ENCODE measurements around the gene ABCD3. TPM values are rescaled to one million over a fixed set of nuclear protein-coding genes. Genes with fewer than 3 reads are reported as not detected.

ABCD3 gene
- polyA plus RNA-seq, 1 donor from 2014 or later, result 46.4 TPM

- H4K20me1 ChIP-seq (ENCODE audit: insufficient read depth), result no peaks in the 10 kb centered on the region
- no peak overlapping the region for H2AFZ ChIP-seq (ENCODE audit: low read depth, low read length)
- H3K9me3 ChIP-seq (ENCODE audit: low read length), result no peaks in the 10 kb centered on the region
- no peaks in the 10 kb centered on the region for H3F3A ChIP-seq (ENCODE audit: insufficient read depth, low read length, poor library complexity, severe bottlenecking)
- no peak overlapping the region for H3K4me3 ChIP-seq (ENCODE audit: low read length)
- no peaks in the 10 kb centered on the region for H3K36me3 ChIP-seq (ENCODE audit: insufficient read depth, low read length)
- no peak overlapping the region for H3K4me2 ChIP-seq (ENCODE audit: low read length)
- H3K79me2 ChIP-seq (replicated peaks; ENCODE audit: insufficient read depth, low read length), result no peaks in the 10 kb centered on the region
- no peaks in the 10 kb centered on the region for H3K27me3 ChIP-seq (ENCODE audit: insufficient read depth, low read depth, low read length)
- no peaks in the 10 kb centered on the region for H3K9me2 ChIP-seq (ENCODE audit: insufficient read depth, low read length)
- H3K9ac ChIP-seq (ENCODE audit: low read length), result no peak overlapping the region
- no peak overlapping the region for H3K27ac ChIP-seq (ENCODE audit: low read length)
- no peak for TF ChIP-seq TAF1 (IDR thresholded peaks at IDR 0.05; ENCODE audit: low read depth)
Observed at GRCh38 chr1:94560333-94560732, 142.1 kb downstream of the ABCD3 start.

GRCh38 chr1:94562519-94563260 lies 144.5 kb downstream of the ABCD3 start:
- Histone ChIP-seq H3K4me3 (ENCODE audit: low read length) (no peak overlapping the region), H4K20me1 (ENCODE audit: insufficient read depth) (no peaks in the 10 kb centered on the region), H3K27me3 (ENCODE audit: insufficient read depth, low read depth, low read length) (no peaks in the 10 kb centered on the region), H3K36me3 (ENCODE audit: insufficient read depth, low read length) (no peaks in the 10 kb centered on the region), H3K9me3 (ENCODE audit: low read length) (no peaks in the 10 kb centered on the region), H3K9me2 (ENCODE audit: insufficient read depth, low read length) (no peaks in the 10 kb centered on the region), H3F3A (ENCODE audit: insufficient read depth, low read length, poor library complexity, severe bottlenecking) (no peaks in the 10 kb centered on the region), H3K9ac (ENCODE audit: low read length) (no peak overlapping the region), H3K27ac (ENCODE audit: low read length) (no peak overlapping the region), H3K79me2 (replicated peaks; ENCODE audit: insufficient read depth, low read length) (no peaks in the 10 kb centered on the region), H2AFZ (ENCODE audit: low read depth, low read length) (no peak overlapping the region), H3K4me2 (ENCODE audit: low read length) (no peak overlapping the region)
- TF ChIP-seq TAF1 (IDR thresholded peaks at IDR 0.05; ENCODE audit: low read depth) (no peak), EP300 (conservative IDR thresholded peaks at IDR 0.05; ENCODE audit: poor library complexity, severe bottlenecking) (no peak), CTCF (IDR thresholded peaks at IDR 0.05; ENCODE audit: poor library complexity, severe bottlenecking) (no peak), EZH2 (IDR thresholded peaks at IDR 0.05; ENCODE audit: borderline replicate concordance, insufficient read depth, low read length, poor library complexity, severe bottlenecking) (no peak), REST (IDR thresholded peaks at IDR 0.05; ENCODE audit: borderline replicate concordance) (no peak), MXI1 (conservative IDR thresholded peaks at IDR 0.05; ENCODE audit: poor library complexity, severe bottlenecking) (no peak), RAD21 (conservative IDR thresholded peaks at IDR 0.05) (no peak), POLR2AphosphoS5 (IDR thresholded peaks at IDR 0.05) (no peak), SMC3 (conservative IDR thresholded peaks at IDR 0.05; ENCODE audit: poor library complexity) (no peak)
